HG03045 (cell line): ENCODE results near the gene ASXL1.
"Not testable (repeated sequence)": the region's sequence is repeated elsewhere in the genome, so short reads cannot be mapped to it uniquely, and the experiment has no call there.

Experiments
- ATAC-seq: cut with Tn5 transposase; IDR thresholded peaks from one replicate; pipeline ENCODE4 v1.9.1; 2021; ENCODE audit warnings: mild to moderate bottlenecking, moderate library complexity; ENCODE audit not compliant: unreplicated experiment

ASXL1 gene

DNA sequence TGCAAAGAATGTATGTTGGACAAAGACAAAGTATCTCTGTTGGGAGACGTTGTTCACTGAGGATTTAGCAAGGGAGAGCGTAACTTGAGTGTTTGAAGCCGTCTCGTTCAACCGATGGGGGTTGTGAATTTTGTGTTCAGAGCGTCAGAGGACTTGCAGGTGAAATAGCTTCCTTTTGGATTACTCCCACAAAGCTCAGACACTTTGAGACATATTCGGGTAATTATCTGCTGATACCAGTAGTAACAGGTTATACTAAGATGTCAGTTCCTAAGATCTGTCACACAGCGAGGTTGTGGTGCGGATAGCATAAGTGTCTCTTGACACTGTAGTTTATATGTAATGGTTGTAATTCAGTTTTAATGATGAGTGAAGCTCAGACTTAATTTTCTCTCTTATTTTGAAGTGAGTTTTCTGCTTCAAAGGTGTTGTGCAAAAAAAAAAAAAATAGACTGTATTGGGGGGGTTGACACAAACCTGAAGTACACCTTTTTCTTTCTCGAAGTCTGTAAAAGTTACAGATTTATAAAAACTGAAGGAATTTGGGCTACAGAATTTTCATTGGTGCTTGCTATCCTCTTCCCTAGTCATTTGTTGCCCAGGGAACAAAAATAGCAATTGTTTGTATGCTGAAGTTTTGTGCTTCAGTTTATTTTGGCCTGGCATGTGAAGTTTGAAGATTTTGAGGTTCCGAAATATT lies 1.7 kb downstream of the ASXL1 start:
- no peak for ATAC-seq

DNA sequence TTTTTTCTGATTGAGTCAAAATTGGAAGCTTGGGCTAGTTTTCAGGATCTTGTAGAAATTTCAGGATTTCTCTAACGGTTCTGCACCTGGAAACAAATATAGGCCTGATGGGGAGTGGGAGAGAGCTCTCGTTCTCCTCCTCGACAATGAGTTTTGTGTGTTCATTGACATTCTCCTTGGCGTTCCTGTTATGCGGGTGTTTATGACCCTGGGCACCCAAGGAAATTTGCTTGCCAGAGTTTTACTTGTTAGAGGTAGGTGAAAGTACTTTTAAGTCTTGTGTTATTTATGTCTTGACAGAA lies 2.2 kb downstream of the ASXL1 start:
- no peak for ATAC-seq

DNA sequence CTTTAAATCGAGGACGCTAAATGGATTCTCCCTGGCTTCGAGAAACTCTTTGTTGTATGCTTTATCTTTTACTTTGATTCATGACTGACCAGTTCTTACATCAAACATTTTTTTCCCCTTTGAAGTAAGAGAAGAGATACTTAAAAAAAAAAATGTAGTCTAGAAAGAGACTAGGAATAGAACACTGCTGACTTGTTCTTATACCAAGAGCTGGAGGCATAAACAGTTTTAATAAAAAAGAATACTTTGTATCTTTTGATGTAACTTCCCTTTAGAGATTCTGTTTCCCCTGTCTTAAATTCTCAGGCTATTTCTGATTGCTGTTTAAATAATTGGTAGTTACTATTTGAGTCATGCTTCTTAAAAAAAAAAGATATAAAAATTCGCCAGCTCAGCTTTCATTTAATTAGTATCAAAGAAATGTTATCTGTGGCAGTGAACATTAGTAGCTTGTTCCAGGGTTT lies 4.8 kb downstream of the ASXL1 start:
- no peak for ATAC-seq

DNA sequence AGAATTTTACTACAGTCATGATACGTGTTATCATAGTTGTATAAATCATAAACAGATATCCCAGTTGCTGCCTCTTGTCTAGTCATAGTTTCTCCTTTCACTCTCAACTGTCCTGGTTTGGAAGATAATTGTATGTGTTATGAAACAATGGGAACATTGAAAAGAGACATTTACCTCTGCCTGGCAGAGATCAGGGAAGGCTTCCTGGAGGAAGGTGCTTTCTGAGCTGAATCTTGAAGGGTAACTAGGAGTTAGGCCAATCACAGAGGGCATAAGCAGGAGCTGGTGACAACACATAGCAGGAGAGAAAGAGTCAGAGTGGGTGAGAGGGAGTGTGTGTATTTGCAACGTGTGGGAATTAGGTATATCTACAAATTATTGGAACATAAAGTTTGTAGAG lies 5.4 kb downstream of the ASXL1 start:
- no peak for ATAC-seq

DNA sequence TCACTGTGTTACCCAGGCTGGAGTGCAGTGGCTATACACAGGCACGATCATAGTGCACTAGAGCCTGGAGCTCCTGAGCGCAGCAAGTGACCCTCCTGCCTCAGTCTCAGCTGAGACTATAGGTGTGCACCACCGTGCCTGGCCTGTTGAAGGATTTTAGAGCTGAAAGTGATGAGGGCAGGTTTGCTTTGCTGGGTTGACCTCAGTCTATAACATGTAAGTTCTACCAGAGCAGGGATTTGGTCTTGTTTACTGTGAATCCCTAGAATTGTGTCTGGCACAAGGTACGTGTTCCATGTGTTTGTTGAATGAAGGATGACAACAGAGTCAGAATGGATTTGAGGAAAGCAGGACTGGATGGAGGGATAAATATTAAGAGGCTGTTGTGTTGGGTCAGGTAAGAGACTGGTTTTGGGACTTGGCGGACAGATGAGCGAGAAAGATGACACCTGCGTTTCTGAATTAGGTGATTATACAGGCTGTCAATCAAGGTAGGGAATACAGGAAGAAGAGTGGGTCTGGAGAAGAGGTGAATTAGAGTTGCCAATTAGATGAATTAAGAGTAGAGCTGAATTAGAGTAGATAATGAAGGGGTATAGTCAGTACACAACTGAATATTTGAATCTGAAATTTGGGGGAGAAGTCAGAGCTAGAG lies 6.5 kb downstream of the ASXL1 start:
- no peak for ATAC-seq

DNA sequence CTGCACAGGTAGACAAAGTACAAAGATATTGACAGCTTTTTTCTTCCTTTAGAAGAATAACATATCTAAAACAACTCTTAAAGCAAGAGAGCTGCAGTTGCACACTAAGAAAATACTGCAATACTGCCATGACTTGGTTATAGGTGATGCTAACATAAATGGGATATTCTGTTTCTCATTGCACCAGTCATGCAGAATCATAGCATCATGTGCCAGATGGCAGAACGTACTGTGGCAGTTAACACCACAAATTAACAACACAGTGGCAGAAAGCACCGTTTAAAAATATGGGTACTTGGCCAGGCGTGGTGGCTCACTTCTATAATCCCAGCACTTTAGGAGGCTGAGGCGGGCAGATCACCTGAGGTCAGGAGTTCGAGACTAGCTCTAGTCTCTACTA lies 7.4 kb downstream of the ASXL1 start:
- ATAC-seq: no peak

DNA sequence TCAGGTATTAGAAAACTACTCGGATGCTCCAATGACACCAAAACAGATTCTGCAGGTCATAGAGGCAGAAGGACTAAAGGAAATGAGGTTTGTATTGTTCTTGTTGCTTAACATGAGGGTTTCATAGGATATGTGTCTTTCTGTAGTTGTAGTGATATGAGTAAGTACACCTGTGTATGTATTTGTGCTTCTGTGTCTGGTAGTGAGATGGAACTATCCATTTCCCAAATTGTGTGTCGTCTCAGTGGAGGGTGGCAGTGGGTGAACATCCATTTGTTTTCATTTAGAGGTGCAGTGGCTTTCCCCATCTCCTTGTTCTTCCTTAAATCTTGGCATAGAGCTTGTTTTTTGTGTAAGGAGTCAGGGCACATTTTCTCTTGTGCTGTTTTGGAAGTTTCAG lies 8.2 kb downstream of the ASXL1 start:
- no peak for ATAC-seq

DNA sequence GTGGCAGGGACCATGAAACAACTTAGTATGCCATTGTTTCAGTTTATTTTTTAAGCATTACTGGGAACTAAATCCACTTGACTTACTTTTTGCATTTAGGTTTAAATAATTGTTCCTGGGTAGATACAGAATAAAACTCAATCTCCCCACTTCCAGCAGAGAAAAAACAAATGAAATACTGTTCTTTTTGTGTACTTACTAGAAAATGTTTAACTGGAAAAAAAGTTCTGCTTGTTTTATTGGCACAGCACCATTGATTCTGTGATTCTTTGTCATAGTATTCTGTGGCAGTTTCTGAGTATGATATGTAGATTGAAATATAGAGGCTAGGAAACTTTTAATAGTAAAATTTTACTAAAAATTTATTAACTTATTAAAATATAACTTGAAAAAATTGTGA lies 10.2 kb downstream of the ASXL1 start:
- ATAC-seq: no peak

DNA sequence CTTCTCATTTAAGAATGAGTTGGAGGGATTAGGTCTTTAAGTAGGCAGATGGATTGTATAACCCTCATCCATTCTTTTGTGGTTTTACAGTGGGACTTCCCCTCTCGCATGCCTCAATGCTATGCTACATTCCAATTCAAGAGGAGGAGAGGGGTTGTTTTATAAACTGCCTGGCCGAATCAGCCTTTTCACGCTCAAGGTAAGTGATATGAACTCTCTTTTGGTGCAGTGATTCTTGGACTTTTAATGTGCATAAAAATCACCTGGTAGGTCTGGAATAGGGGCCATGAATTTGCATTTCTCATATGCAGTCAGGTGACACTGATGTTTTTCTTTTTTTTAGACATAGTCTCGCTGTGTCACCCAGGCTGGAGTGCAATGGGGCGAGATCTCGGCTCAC lies 10.8 kb downstream of the ASXL1 start:
- no peak for ATAC-seq

DNA sequence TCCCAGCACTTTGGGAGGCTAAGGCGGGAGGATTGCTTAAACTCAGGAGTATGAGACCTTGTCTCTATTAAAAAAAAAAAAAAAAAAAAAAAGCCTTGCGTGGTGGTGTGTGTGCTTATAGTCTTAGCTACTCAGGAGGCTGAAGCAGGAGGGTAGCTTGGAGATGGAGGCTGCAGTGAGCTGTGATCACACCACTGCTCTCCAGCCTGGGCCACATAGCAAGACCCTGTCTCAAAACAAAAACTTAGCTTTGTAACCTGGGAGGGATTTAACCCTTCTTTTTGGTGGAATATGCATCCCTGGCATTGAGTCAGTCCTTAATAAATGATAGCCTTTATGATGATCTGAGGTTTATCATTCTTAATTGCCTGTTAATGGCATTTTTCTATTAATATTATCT lies 12.8 kb downstream of the ASXL1 start:
- ATAC-seq: no peak

DNA sequence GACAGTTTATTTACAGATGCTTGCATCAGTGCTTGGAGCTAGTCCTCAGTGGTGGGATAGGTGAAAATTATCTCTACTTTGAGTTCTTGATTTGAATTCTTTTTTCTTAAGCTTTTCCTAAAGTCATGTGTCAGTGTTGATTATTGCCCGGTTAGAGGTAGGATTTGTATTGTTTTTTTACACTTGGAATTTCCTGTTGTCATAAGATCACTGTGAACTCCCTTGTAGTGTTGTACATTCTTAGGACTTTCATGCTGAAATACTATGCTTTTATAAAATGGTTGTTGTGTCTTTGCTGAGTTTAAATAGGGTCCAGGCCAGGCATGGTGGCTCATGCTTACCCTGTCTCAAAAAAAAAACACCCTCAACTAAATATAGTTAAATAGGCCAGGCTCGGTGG lies 20.3 kb downstream of the ASXL1 start:
- no peak for ATAC-seq

DNA sequence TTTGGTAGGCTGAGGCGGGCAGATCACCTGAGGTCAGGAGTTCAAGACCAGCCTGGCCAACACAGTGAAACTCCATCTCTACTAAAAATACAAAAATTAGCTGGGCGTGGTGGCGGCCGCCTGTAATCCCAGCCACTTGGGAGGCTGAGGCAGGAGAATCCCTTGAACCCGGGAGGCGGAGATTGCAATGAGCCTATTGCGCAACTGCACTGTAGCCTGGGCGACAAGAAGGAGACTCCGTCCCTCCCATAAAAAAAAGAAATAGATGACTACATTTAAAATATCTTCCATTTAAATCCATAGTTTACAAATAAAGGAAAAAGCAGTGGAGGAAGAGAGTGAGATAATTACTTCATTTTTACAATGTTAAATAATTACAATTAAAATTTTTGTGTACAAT lies 21.9 kb downstream of the ASXL1 start:
- ATAC-seq: not testable (repeated sequence)

DNA sequence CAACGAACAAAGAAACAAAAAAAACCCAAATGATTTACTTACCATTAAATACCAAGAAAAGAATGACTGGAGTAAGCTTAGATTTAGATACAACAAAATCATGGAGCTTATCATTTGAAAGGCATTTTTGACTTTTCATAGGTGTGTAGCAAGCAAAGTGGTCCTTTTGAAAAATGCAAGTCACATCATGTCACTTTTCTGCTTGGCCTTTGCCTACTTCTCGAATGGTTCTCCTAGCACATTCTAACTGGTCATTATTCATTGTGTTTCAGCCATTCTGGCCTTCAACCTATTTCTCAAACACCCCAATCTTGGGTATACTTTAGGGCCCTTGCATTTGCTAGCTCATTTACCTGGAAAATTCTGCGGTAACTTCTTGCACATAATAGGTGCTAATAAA lies 22.6 kb downstream of the ASXL1 start:
- no peak for ATAC-seq

DNA sequence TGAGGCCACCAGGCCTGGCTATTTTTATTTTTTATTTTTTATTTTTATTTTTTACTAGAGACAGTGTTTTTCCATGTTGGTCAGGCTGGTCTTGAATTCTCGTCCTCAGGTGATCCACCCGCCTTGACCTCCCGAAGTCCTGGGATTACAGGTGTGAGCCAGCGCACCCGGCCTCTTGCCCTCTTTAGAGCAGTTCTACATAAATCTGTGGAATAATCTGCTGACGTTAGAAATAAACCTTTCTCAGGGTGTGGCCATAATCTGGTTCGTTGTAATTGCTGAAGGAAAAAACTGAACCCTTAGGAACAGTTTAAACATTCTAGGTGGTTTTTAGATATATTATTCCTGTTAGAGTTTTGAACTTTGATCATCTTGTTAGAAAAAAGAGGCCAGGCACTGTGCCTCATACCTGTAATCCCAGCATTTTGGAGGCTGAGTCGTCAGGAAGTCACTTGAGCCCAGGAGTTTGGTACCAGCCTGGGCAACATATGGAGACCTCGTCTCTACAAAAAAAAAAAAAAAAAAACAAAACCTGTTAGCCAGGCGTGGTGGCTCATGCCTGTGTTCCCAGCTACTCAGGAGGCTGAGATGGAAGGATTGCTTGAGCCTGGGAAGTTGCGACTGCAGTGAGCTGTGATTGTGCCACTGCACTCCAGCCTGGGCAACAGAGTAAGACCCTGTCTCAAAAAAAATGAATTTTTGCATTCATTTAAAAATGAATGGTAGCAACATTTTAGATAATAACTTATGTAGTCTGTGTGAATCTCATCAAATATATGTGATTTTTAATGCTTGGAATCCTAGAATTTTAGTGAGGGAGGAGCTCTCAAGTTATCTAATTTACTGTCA lies 24.2 kb downstream of the ASXL1 start:
- no peak for ATAC-seq

DNA sequence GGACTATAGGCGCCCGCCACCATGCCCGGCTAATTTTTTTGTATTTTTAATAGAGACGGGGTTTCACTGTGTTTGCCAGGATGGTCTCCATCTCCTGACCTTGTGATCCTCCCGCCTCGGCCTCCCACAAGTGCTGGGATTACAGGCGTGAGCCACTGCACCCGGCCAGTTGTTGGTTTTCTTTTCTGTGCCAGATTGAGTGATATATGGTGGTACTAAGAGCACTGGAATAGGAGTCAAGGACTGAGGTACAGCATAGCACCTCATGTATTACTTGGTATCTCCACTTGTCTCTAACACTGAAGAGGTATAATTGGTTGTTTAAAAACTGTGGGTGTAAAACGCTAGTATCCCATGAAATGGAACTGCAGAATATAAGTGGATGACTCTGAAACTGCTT lies 25.3 kb downstream of the ASXL1 start:
- ATAC-seq: not testable (repeated sequence)

DNA sequence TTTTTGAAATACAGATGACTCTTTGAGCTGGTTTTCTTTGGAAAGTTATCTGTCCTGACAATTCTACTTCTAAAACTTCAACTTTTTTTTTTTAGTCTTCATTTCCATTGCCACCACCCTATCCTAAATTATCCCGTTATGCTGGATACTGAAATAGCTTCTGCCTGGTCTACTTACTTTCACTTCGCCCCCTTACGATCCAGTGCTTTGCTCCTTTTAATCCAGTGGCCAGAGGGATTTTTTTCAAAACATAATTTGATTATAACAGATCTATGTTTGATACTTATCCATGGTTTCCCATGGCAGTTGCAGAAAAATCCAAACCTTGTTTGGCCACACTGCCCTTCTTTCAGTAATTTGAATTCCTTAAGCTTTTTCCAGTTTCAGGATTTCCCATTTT lies 27.4 kb downstream of the ASXL1 start:
- no peak for ATAC-seq

DNA sequence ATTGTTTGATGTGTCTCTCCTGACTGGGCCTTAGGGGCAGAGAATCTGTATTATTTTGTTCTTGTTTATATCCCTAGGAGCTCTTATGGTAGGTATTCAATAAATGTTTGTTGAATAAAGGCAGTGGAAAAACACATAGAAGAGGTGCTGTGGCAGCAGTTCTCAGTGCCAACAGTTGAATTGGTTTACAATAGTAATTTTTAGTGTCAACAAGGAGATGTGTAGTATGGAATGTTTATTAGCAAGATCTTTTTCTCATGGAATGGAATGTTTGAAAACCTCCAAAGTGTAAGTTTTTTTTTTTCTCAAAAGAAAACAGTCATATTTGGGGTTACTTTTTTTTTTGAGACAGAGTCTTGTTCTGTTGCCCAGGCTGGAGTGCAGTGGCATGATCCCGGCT lies 28.0 kb downstream of the ASXL1 start:
- no peak for ATAC-seq

DNA sequence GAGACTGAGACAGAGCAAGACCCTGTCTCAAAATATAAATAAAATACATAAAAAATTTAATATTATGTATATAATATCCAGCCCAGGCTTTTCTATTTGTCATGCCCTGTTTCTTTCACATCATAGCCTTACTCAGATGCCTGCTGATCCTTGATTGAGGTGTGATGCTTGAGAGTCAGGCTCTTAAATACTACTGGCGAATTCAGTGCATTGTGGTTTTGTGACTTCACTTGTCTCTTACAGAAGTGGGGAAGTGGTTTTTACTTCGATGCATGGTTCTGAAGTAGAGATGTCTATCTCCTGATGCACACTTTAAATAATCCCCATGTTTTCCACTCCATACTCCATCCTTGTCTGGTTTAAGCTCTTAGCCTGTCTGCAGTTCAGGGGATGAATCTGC lies 29.1 kb downstream of the ASXL1 start:
- ATAC-seq: no peak

DNA sequence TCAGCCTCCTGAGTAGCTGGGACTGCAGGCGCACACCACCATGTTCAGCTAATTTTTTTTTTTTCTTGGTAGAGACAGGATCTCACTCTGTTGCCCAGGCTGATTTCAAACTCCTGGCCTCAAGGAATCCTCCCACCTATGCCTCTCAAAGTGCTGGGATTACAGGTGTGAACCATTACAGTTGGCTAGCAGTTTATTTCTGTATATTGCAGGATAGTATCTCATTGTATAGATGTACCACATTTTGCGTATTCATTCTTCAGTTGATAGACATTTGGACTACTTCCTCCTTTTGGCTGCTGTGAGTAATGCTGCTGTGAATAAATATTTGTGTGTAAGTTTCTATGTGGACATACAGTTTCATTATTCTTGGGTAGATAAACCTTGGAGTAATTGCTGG lies 32.9 kb downstream of the ASXL1 start:
- ATAC-seq: no peak

DNA sequence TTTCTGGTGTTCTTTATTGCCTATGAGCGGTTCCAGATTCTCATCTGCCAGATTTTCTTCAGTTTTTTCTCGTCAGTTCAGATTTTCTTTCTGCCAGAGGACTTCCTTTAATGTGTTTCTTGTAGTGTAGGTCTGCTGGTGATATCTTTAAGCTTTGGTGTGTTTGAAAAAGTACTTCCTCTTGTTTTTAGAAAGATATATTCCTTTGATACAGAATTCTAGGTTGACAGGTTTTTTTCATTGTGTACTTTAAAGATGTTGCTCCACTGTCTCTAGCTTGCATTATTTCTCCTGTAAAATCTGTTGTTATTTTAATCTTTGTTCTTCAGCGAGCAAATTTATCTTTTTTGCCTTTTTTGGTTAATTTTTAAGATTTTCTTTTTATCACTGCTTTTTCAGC lies 36.9 kb downstream of the ASXL1 start:
- ATAC-seq: no peak

DNA sequence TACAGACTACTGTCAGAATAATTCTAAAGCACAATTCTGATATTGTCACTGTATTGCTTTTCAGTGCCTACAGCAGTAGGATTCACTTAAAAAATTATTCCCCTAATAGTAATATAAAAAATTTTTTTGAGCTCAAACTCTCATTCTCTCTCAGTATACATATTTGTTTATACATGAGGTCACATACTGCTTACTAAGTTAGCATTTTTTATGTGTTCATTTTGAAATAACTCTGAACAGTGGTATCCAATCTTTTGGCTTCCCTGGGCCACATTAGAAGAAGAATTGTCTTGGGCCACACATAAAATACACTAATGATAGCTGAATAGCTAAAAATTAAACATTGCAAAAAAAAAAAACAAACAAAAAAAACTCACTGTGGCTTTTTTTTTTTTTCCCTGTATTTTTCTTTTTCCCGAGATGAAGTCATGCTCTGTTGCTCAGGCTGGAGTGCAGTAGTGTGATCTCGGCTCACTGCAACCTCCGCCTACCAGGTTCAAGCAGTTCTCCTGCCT lies 38.6 kb downstream of the ASXL1 start:
- no peak for ATAC-seq

DNA sequence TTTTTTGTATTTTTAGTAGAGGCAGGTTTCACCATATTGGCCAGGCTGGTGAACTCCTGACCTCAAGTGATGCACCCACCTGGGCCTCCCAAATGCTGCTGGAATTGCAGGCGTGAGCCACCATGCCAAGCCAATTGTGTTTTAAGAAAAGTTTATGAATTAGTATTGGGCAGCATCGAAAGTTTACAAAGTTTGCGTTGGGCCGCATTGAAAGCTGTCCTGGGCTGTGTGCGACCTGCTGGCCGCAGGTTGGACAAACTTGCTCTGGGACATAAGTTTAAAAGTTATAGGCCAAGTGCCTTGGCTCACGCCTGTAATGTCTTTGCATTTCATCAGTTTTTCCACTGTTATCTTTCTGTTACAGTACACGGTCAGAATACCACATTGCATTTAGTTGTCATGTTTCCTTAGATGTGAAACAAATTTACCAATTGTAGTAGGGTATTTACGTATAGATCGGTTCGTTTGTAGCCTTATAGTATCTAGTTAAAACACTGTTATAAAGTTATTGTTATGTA lies 39.5 kb downstream of the ASXL1 start:
- no peak for ATAC-seq
